Stimulated activated naive CD8-positive, alpha-beta T cell treated with anti-CD3 and anti-CD28 coated beads, Interleukin-15, Interleukin-2, amounts not matched to agents 100 ng/mL and 50 ng/mL, for 24 hours (primary cell): ENCODE data around the gene HS6ST3.

ENCODE experiments used
- H3K27ac Mint-ChIP-seq: one replicate; pipeline ENCODE4 v1.8.0; 2021; ENCODE audit warnings: mild to moderate bottlenecking, mixed read lengths
- H3K27me3 Mint-ChIP-seq: one replicate; pipeline ENCODE4 v1.8.0; 2021; ENCODE audit warnings: mixed read lengths
- H3K36me3 Mint-ChIP-seq: one replicate; pipeline ENCODE4 v1.8.0; 2021; ENCODE audit warnings: low read depth, mixed read lengths
- H3K4me1 Mint-ChIP-seq: one replicate; pipeline ENCODE4 v1.8.0; 2021; ENCODE audit warnings: low read depth, mixed read lengths
- H3K4me3 Mint-ChIP-seq: one replicate; pipeline ENCODE4 v1.8.0; 2021; ENCODE audit warnings: mild to moderate bottlenecking, mixed read lengths
- H3K9me3 Mint-ChIP-seq: one replicate; pipeline ENCODE4 v1.8.0; 2021; ENCODE audit warnings: mixed read lengths

The HS6ST3 gene

DNA sequence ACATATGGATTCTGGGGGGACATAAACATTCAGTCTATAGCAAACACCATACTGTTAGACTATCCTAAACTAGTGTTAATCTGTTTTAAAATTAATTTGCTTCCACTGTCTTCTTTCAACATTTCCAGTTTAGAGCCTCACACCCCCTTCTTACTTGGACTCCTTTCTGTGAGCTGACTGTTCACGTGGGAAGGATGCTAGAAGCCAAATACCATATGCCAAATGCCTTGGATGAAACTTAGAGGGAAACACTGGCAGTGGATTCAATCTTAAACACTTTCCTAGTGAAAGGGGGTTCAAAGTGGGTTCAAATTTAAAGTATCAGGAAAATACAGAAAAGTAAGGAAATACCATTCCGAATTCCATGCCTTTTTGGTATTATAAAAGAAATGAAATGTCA is 113.6 kb downstream of the HS6ST3 start:
- Mint-ChIP-seq H3K4me3 (no peak overlapping the region), H3K4me1 (no peaks in the 10 kb centered on the region), H3K27me3 (no peaks in the 10 kb centered on the region), H3K27ac (no peak overlapping the region), H3K9me3 (peaks cover 9% of the 10 kb centered on the region), H3K36me3 (no peaks in the 10 kb centered on the region)

DNA sequence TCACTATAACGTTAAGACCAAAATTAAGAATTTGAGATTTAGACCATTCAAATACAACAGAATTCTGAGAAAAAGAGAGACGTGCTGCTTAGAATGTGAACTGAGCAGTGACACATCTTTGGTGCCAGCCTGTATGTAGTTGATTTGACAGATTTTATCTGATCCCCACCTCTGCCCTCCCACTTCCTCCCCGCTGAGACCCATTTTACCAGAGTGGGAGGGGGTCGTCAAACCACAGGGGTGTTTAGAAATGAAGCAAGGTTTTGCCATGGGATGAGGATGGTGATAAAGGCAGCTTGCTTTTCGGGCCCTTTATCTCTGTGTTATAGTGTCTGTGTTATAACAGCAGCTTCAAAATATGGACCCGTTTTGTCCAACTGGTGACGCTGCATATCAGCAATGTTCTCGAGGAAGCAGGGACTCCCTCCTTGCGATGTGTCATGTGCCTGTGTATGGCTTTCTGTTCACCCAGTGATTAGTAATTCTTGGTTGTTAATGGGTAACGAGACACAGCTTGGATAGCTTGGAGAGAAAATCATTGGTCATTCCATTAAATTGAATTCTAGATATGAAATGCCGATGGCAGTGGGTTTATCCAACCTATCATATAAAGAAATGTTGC is 125.0 kb downstream of the HS6ST3 start:
- Mint-ChIP-seq H3K27ac (no peak overlapping the region), H3K36me3 (no peaks in the 10 kb centered on the region), H3K4me3 (no peak overlapping the region), H3K9me3 (peaks cover 4% of the 10 kb centered on the region), H3K4me1 (no peaks in the 10 kb centered on the region), H3K27me3 (no peaks in the 10 kb centered on the region)

DNA sequence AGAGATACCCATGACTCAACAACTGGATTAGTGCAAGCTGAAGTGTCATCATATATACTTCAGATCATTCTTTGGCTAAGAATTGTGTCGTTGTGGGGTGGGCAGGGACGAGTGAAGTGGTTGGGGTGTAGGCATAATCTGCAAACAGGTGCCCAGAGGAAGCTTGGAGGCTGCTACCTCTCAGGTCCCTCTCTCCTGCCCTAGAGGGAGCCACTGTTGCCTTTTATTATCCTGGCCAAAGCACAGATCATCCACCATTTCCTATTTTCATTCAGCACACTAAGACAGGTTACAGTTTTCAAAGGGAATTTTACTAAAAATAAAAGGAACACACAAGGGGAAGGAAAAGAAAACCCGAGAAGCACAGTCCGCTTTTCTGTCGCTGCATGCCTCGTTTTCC is 126.6 kb downstream of the HS6ST3 start:
- H3K4me1 Mint-ChIP-seq: no peaks in the 10 kb centered on the region
- no peaks in the 10 kb centered on the region for H3K27me3 Mint-ChIP-seq
- H3K4me3 Mint-ChIP-seq: no peak overlapping the region
- no peaks in the 10 kb centered on the region for H3K36me3 Mint-ChIP-seq
- H3K27ac Mint-ChIP-seq: no peak overlapping the region
- peaks cover 4% of the 10 kb centered on the region for H3K9me3 Mint-ChIP-seq

DNA sequence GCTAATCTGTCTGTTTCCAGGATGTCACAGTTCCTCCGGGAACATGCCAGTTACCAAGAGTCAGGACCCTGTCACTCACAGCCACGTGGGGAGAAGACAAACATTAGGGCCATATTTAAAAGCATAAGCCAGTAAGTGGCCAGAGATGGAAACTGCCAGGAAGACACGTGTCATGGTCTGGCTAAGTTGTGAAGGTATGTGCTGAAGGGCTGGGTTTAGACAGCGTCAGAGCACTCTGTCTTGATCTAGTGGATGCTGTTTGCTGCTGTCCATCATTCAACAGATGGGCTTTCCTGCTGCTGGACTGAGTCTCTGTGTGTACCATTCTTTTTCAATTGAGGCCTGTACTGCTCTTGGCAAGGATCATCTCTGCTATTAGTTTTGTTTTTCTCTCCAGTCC is 128.6 kb downstream of the HS6ST3 start:
- no peaks in the 10 kb centered on the region for H3K27me3 Mint-ChIP-seq
- H3K4me1 Mint-ChIP-seq: no peaks in the 10 kb centered on the region

DNA sequence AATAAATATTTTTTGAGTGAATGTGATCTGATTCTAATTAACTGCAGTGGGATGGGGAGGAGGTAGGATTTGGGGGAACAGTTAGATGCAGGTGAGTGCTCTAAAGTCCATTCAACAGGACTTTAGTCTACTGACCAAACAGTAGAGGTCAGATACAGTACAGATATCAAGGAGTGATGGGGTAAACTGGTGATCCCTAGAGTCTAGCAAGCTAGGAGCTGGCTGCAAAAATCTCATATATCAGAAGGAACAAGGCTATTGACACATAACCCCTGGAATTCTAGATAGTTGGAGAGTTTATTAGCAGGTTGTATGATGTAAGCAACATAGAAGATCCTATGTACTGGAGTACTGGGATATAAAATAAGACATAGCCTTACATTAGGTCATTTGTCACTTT is 131.6 kb downstream of the HS6ST3 start:
- Mint-ChIP-seq H3K9me3 (peaks cover 1% of the 10 kb centered on the region), H3K4me1 (no peaks in the 10 kb centered on the region), H3K4me3 (no peak overlapping the region), H3K36me3 (no peaks in the 10 kb centered on the region), H3K27ac (no peak overlapping the region), H3K27me3 (no peaks in the 10 kb centered on the region)

More for the DNA sequence above, 128.6 kb downstream of the HS6ST3 start:
- Mint-ChIP-seq H3K36me3 (no peaks in the 10 kb centered on the region), H3K9me3 (peaks cover 4% of the 10 kb centered on the region), H3K4me3 (no peak overlapping the region), H3K27ac (no peak overlapping the region)

- Mint-ChIP-seq H3K36me3 (no peaks in the 10 kb centered on the region), H3K4me1 (no peaks in the 10 kb centered on the region), H3K9me3 (no peaks in the 10 kb centered on the region), H3K27ac (no peak overlapping the region), H3K4me3 (no peak overlapping the region), H3K27me3 (no peaks in the 10 kb centered on the region)
Measured at GRCh38 chr13:96223231-96223630, 133.3 kb downstream of the HS6ST3 start.

DNA sequence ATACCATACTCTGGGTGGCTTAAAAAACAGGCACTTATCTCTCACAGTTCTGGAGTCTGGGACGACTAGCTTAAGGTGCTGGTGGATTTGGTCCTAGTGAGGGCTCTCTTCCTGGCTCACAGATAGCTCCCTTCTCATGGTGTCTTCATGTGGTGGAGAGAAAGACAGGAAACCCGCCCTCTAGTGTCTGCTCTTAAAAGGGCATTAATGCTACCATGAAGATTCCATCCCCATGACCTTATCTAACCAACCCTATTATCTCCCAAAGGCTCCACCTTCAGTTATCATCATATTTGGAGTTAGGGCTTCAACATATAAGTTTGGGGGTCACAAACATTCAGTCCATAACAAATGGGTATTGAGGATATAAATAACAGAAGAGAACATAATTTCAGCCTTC is 139.4 kb downstream of the HS6ST3 start:
- no peaks in the 10 kb centered on the region for H3K9me3 Mint-ChIP-seq
- no peaks in the 10 kb centered on the region for H3K4me1 Mint-ChIP-seq
- no peaks in the 10 kb centered on the region for H3K36me3 Mint-ChIP-seq
- no peak overlapping the region for H3K27ac Mint-ChIP-seq
- H3K27me3 Mint-ChIP-seq: no peaks in the 10 kb centered on the region
- H3K4me3 Mint-ChIP-seq: no peak overlapping the region

- H3K36me3 Mint-ChIP-seq: no peaks in the 10 kb centered on the region
- no peaks in the 10 kb centered on the region for H3K27me3 Mint-ChIP-seq
- H3K27ac Mint-ChIP-seq: no peak overlapping the region
- no peak overlapping the region for H3K4me3 Mint-ChIP-seq
- H3K4me1 Mint-ChIP-seq: no peaks in the 10 kb centered on the region
- no peaks in the 10 kb centered on the region for H3K9me3 Mint-ChIP-seq
Measured at GRCh38 chr13:96238241-96238640, 148.3 kb downstream of the HS6ST3 start.

DNA sequence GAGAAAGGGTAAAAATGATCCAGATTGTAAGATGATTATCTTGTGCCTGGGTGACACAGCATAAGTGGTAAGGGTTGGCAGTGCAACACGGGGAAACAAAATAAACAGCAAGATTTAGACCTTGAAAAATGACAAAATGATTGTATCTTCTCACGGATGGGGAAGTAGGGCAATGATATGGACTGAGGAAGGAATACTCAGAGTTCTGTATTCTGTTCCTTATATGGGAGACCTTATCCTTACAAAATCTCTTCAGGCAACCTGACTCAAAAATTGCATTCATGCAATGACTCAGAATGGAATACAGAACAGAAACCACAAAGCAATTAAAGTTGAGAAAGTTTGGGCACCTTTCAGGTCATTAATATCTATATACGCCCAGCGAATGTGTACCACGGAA is 149.0 kb downstream of the HS6ST3 start:
- H3K9me3 Mint-ChIP-seq: no peaks in the 10 kb centered on the region
- no peaks in the 10 kb centered on the region for H3K4me1 Mint-ChIP-seq
- H3K27me3 Mint-ChIP-seq: no peaks in the 10 kb centered on the region
- no peak overlapping the region for H3K4me3 Mint-ChIP-seq
- no peak overlapping the region for H3K27ac Mint-ChIP-seq
- no peaks in the 10 kb centered on the region for H3K36me3 Mint-ChIP-seq

DNA sequence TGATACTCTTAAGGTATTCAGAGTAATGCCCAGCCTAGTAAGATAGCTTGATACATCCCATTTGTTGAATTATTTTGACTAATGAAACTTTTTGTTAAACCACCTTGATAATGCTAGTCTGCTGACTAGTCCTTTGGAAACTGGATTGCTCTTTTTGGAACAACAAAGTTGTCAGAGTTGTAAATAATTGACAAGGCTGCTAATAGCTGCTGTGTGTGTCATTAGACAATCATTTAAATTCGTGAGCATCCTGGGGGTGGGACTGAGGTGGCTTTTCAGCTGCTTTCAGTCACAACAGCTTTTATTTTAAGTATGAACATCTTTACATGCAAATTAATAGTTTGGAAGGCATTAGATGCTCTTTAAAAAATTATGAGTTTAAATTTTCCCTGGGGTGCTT is 153.5 kb downstream of the HS6ST3 start:
- no peaks in the 10 kb centered on the region for H3K36me3 Mint-ChIP-seq
- H3K4me3 Mint-ChIP-seq: no peak overlapping the region
- H3K4me1 Mint-ChIP-seq: no peaks in the 10 kb centered on the region
- no peaks in the 10 kb centered on the region for H3K9me3 Mint-ChIP-seq
- H3K27ac Mint-ChIP-seq: no peak overlapping the region
- H3K27me3 Mint-ChIP-seq: no peaks in the 10 kb centered on the region

GRCh38 chr13:96248103-96248502 is 158.2 kb downstream of the HS6ST3 start:
- H3K4me3 Mint-ChIP-seq: no peak overlapping the region
- no peaks in the 10 kb centered on the region for H3K27me3 Mint-ChIP-seq
- H3K4me1 Mint-ChIP-seq: no peaks in the 10 kb centered on the region
- no peak overlapping the region for H3K27ac Mint-ChIP-seq
- H3K9me3 Mint-ChIP-seq: peaks cover 9% of the 10 kb centered on the region
- H3K36me3 Mint-ChIP-seq: no peaks in the 10 kb centered on the region

GRCh38 chr13:96248996-96249395 is 159.1 kb downstream of the HS6ST3 start:
- Mint-ChIP-seq H3K4me1 (no peaks in the 10 kb centered on the region), H3K27ac (no peak overlapping the region), H3K9me3 (peaks cover 9% of the 10 kb centered on the region), H3K36me3 (no peaks in the 10 kb centered on the region), H3K4me3 (no peak overlapping the region), H3K27me3 (no peaks in the 10 kb centered on the region)

GRCh38 chr13:96252903-96253302 is 163.0 kb downstream of the HS6ST3 start:
- Mint-ChIP-seq H3K9me3 (peaks cover 9% of the 10 kb centered on the region), H3K4me1 (no peaks in the 10 kb centered on the region), H3K27ac (no peak overlapping the region), H3K4me3 (no peak overlapping the region), H3K27me3 (no peaks in the 10 kb centered on the region), H3K36me3 (no peaks in the 10 kb centered on the region)

GRCh38 chr13:96273196-96273595 is 183.3 kb downstream of the HS6ST3 start:
- Mint-ChIP-seq H3K36me3 (no peaks in the 10 kb centered on the region), H3K4me1 (no peaks in the 10 kb centered on the region), H3K27me3 (no peaks in the 10 kb centered on the region), H3K4me3 (no peak overlapping the region), H3K9me3 (peaks cover 13% of the 10 kb centered on the region), H3K27ac (no peak overlapping the region)

DNA sequence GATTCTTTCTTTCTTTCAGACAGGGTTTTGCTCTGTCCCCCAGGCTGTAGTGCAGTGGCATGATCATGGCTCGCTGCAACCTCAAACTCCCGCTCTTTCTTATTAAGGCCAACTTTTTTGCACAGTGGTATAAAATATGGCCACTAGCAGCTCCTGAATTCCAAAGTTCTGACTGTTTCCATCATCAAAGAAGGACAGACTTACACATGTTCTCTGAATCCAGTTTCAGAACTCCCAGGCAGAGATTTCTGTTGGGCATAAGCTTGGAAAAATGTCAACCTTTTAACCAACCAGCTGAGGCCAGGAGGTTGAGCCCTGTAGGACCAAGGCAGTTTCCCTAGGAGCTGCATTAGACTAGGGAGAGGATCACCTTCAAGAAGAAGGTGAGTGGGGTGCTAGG is 184.1 kb downstream of the HS6ST3 start:
- peaks cover 13% of the 10 kb centered on the region for H3K9me3 Mint-ChIP-seq
- H3K4me1 Mint-ChIP-seq: no peaks in the 10 kb centered on the region
- no peak overlapping the region for H3K27ac Mint-ChIP-seq
- H3K27me3 Mint-ChIP-seq: no peaks in the 10 kb centered on the region
- no peak overlapping the region for H3K4me3 Mint-ChIP-seq
- H3K36me3 Mint-ChIP-seq: no peaks in the 10 kb centered on the region

- no peaks in the 10 kb centered on the region for H3K4me1 Mint-ChIP-seq
- no peak overlapping the region for H3K4me3 Mint-ChIP-seq
- peaks cover 11% of the 10 kb centered on the region for H3K9me3 Mint-ChIP-seq
- H3K36me3 Mint-ChIP-seq: no peaks in the 10 kb centered on the region
- H3K27me3 Mint-ChIP-seq: no peaks in the 10 kb centered on the region
- H3K27ac Mint-ChIP-seq: no peak overlapping the region
Measured at GRCh38 chr13:96279904-96280303, 190.0 kb downstream of the HS6ST3 start.
